Neural cell (in vitro differentiated cells): ENCODE results near the gene ADRM1. TPM values are rescaled to one million over a fixed set of nuclear protein-coding genes. Genes with fewer than 3 reads are reported as not detected.

ENCODE experiments used
- H2AFZ ChIP-seq: fragments of 200-600, 300-800 bp; sonication (generic), shearing (Covaris generic); 2 replicates; pipeline ENCODE4 v1.6.0; 2014; ENCODE audit warnings: low read depth, mild to moderate bottlenecking, antibody characterized with exemption, low read length, moderate library complexity
- H3F3A ChIP-seq: fragments of 200-600 bp; shearing (Covaris generic); 2 replicates; pipeline ENCODE4 v1.6.1; 2016; ENCODE audit warnings: mild to moderate bottlenecking, moderate library complexity, mixed read lengths, antibody characterized with exemption, low read length; ENCODE audit not compliant: insufficient read depth, poor library complexity, severe bottlenecking
- H3K27ac ChIP-seq: fragments of 200-600, 300-800 bp; sonication (generic), shearing (Covaris generic); 2 replicates; pipeline ENCODE4 v1.5.1; 2014; ENCODE audit warnings: mild to moderate bottlenecking, low read length, moderate library complexity
- H3K27me3 ChIP-seq: fragments of 300-800, 200-600 bp; sonication (generic), shearing (Covaris generic); 2 replicates; pipeline ENCODE4 v1.6.0; 2014; ENCODE audit warnings: mild to moderate bottlenecking, low read depth, low read length, moderate library complexity; ENCODE audit not compliant: insufficient read depth
- H3K36me3 ChIP-seq: fragments of 300-800, 200-600 bp; sonication (generic), shearing (Covaris generic); 2 replicates; pipeline ENCODE4 v1.5.1; 2014; ENCODE audit warnings: mild to moderate bottlenecking, antibody characterized with exemption, low read length, moderate library complexity; ENCODE audit not compliant: insufficient read depth
- H3K4me2 ChIP-seq: fragments of 300-800, 200-600 bp; sonication (generic), shearing (Covaris generic); 2 replicates; pipeline ENCODE4 v1.6.0; 2014; ENCODE audit warnings: mild to moderate bottlenecking, low read length
- H3K4me3 ChIP-seq: fragments of 300-800, 200-600 bp; sonication (generic), shearing (Covaris generic); 2 replicates; pipeline ENCODE4 v1.5.1; 2014; ENCODE audit warnings: mild to moderate bottlenecking, low read length, moderate library complexity
- H3K79me2 ChIP-seq: fragments of 200-600 bp; shearing (Covaris generic); replicated peaks from 2 replicates; pipeline ENCODE4 v1.6.0; 2014; ENCODE audit warnings: mild to moderate bottlenecking, low read length, moderate library complexity; ENCODE audit not compliant: insufficient read depth
- H3K9ac ChIP-seq: fragments of 300-800, 200-600 bp; sonication (generic), shearing (Covaris generic); 2 replicates; pipeline ENCODE4 v1.6.1; 2016; ENCODE audit warnings: mild to moderate bottlenecking, low read length, mixed read lengths
- H3K9me2 ChIP-seq: fragments of 200-600 bp; shearing (Covaris generic); 2 replicates; pipeline ENCODE4 v1.6.1; 2016; ENCODE audit warnings: mild to moderate bottlenecking, low read length, mixed read lengths; ENCODE audit not compliant: insufficient read depth
- H3K9me3 ChIP-seq: fragments of 200-600, 300-800 bp; sonication (generic), shearing (Covaris generic); 2 replicates; pipeline ENCODE4 v1.6.1; 2016; ENCODE audit warnings: mild to moderate bottlenecking, mixed run types, low read length, moderate library complexity, mixed read lengths
- H4K20me1 ChIP-seq: fragments of 200-600 bp; shearing (Covaris generic); 2 replicates; pipeline ENCODE4 v1.6.1; 2016; ENCODE audit warnings: mild to moderate bottlenecking, mixed run types; ENCODE audit not compliant: insufficient read depth
- CTCF ChIP-seq: fragments of 450-650 bp; IDR thresholded peaks from 2 replicates; pipeline ENCODE4 v1.5.1; 2014; ENCODE audit warnings: antibody characterized with exemption, mild to moderate bottlenecking, moderate library complexity; ENCODE audit not compliant: poor library complexity, severe bottlenecking
- EP300 ChIP-seq: fragments of 450-650 bp; conservative IDR thresholded peaks from 2 replicates; pipeline ENCODE4 v1.6.1; 2014; ENCODE audit warnings: antibody characterized with exemption, mild to moderate bottlenecking, moderate library complexity; ENCODE audit not compliant: poor library complexity, severe bottlenecking
- EZH2 ChIP-seq: fragments of 200-600, 300-800 bp; shearing (Covaris generic), sonication (generic); IDR thresholded peaks from 2 replicates; pipeline ENCODE4 v1.6.1; 2014; ENCODE audit warnings: antibody characterized with exemption, low read length, borderline replicate concordance, mild to moderate bottlenecking; ENCODE audit not compliant: insufficient read depth, poor library complexity, severe bottlenecking
- MXI1 ChIP-seq: fragments of 450-650 bp; conservative IDR thresholded peaks from 2 replicates; pipeline ENCODE4 v1.6.1; 2014; ENCODE audit warnings: antibody characterized with exemption, mild to moderate bottlenecking; ENCODE audit not compliant: poor library complexity, severe bottlenecking
- POLR2AphosphoS5 ChIP-seq: IDR thresholded peaks from 2 replicates; pipeline ENCODE4 v1.6.1; 2012
- RAD21 ChIP-seq: fragments of 450-650 bp; conservative IDR thresholded peaks from 2 replicates; pipeline ENCODE4 v1.6.1; 2014; ENCODE audit warnings: antibody characterized with exemption, mild to moderate bottlenecking, moderate library complexity
- REST ChIP-seq: IDR thresholded peaks from 2 replicates; pipeline ENCODE4 v1.6.1; 2012; ENCODE audit warnings: borderline replicate concordance
- SMC3 ChIP-seq: fragments of 450-650 bp; conservative IDR thresholded peaks from 2 replicates; pipeline ENCODE4 v1.6.1; 2014; ENCODE audit warnings: antibody characterized with exemption, mild to moderate bottlenecking, moderate library complexity; ENCODE audit not compliant: poor library complexity
- TAF1 ChIP-seq: IDR thresholded peaks from 2 replicates; pipeline ENCODE4 v1.6.1; 2012; ENCODE audit warnings: low read depth
- polyA plus RNA-seq: library from polyadenylated mRNA; depleted of rRNA; stranded (reverse); fragments of >200 nt; gene quantifications from 2 replicates; pipeline ENCODE4 v1.2.3, GENCODE V29; 2014

ADRM1 gene
- polyA plus RNA-seq, 1 donor from 2014 or later = 111 TPM

GRCh38 chr20:62258499-62259293 is 44.1 kb upstream of the ADRM1 start:
- Histone ChIP-seq H3K4me2 (no peak overlapping the region), H4K20me1 (no peaks in the 10 kb centered on the region), H3K36me3 (no peaks in the 10 kb centered on the region), H3K27me3 (no peaks in the 10 kb centered on the region), H3K9ac (no peak overlapping the region), H2AFZ (no peak overlapping the region), H3K9me3 (no peaks in the 10 kb centered on the region), H3K27ac (no peak overlapping the region), H3K79me2 (peaks cover 9% of the 10 kb centered on the region), H3K9me2 (no peaks in the 10 kb centered on the region), H3K4me3 (no peak overlapping the region), H3F3A (no peaks in the 10 kb centered on the region)
- no peak for TF ChIP-seq CTCF
- TF ChIP-seq TAF1 = no peak
- TF ChIP-seq MXI1 = no peak
- no peak for TF ChIP-seq RAD21
- TF ChIP-seq EP300 = no peak
- TF ChIP-seq EZH2 = no peak
- no peak for TF ChIP-seq REST
- no peak for TF ChIP-seq SMC3
- TF ChIP-seq POLR2AphosphoS5 = no peak

GRCh38 chr20:62259294-62259565 is 43.6 kb upstream of the ADRM1 start:
- Histone ChIP-seq H3K4me2 (no peak overlapping the region), H3K27ac (no peak overlapping the region), H3F3A (no peaks in the 10 kb centered on the region), H3K9ac (no peak overlapping the region), H3K4me3 (no peak overlapping the region), H3K9me2 (no peaks in the 10 kb centered on the region), H3K27me3 (no peaks in the 10 kb centered on the region), H3K79me2 (peaks cover 9% of the 10 kb centered on the region), H2AFZ (no peak overlapping the region), H4K20me1 (no peaks in the 10 kb centered on the region), H3K36me3 (no peaks in the 10 kb centered on the region), H3K9me3 (no peaks in the 10 kb centered on the region)
- TF ChIP-seq CTCF (no peak), POLR2AphosphoS5 (no peak), EP300 (no peak), TAF1 (no peak), RAD21 (no peak), EZH2 (no peak), SMC3 (no peak)
